K562 (cell line): ENCODE data around the gene UGT2B7. TPM values are rescaled to one million over a fixed set of nuclear protein-coding genes. Genes with fewer than 3 reads are reported as not detected.

Experiments
- ATAC-seq: fragments of 200-7000 bp; cut with Tn5 transposase; 3 replicates; pipeline ENCODE4 v1.9.1; 2020; ENCODE audit warnings: moderate library complexity
- BruUV-seq: library from RNA; stranded (reverse); fragments of 400-500 nt; replicated peaks from 2 replicates; lab custom pipeline; 2021; lab: Mats Ljungman, UMichigan
- CTCF ChIA-PET: fragments of 300-600 bp; formaldehyde crosslinking; extraction: SDS; loops from one replicate; lab custom pipeline; 2021; ENCODE audit warnings: low intra/inter-chr PET ratio; lab: Yijun Ruan, JAX
- POLR2A ChIA-PET: fragments of 300-600, 350-650 bp; sonication (Branson Sonifier 250); formaldehyde crosslinking; extraction: SDS; loops from one replicate; lab custom pipeline; 2021; ENCODE audit warnings: antibody characterized with exemption, inconsistent platforms; lab: Yijun Ruan, JAX
- DNase-seq, 4 experiments: peaks; one replicate each; pipeline versions ENCODE4 v3.0.0 to v3.0.0-alpha.2; 2011 to 2018; ENCODE audit warnings: low spot score in 3 of 4, mixed read lengths in 3 of 4; ENCODE audit errors: extremely low read depth in 1 of 4
- FAIRE-seq: peaks from 2 replicates; lab custom pipeline; 2011; peaks lifted over from hg19 to GRCh38; lab: Jason Lieb, UNC
- H2AFZ ChIP-seq: 2 replicates; pipeline ENCODE4 v1.6.0; 2011; ENCODE audit warnings: low read depth, low read length, control low read depth, inconsistent platforms
- H3K27ac ChIP-seq: fragments of 200-600 bp; 3 replicates; pipeline ENCODE4 v1.8.0; 2011; ENCODE audit warnings: low read depth, mild to moderate bottlenecking, control low read depth, inconsistent platforms, low read length, moderate library complexity, mixed read lengths; ENCODE audit errors: extremely low read depth
- H3K27me3 ChIP-seq, 2 experiments: fragments of 300-600 bp in 1 of 2; 2 replicates in 1 of 2; 3 replicates in 1 of 2; pipeline versions ENCODE4 v1.6.0 to v1.8.0; 2011; ENCODE audit warnings: inconsistent platforms in 2 of 2, low read length in 2 of 2, mild to moderate bottlenecking in 1 of 2, mixed read lengths in 1 of 2, moderate library complexity in 1 of 2; ENCODE audit not compliant: control insufficient read depth in 2 of 2, insufficient read depth in 2 of 2
- H3K36me3 ChIP-seq: fragments of 300-600 bp; 3 replicates; pipeline ENCODE4 v1.8.0; 2011; ENCODE audit warnings: mild to moderate bottlenecking, low read length, inconsistent platforms; ENCODE audit not compliant: control insufficient read depth, insufficient read depth
- H3K4me1 ChIP-seq, 2 experiments: fragments of 200-600 bp in 1 of 2; replicated peaks in 1 of 2; 2 replicates in 1 of 2; 3 replicates in 1 of 2; pipeline versions ENCODE4 v1.5.1 to v1.8.0; 2011; ENCODE audit warnings: inconsistent platforms in 2 of 2, low read length in 2 of 2, mild to moderate bottlenecking in 1 of 2, mixed read lengths in 1 of 2, moderate library complexity in 1 of 2; ENCODE audit not compliant: control insufficient read depth in 2 of 2, insufficient read depth in 2 of 2
- H3K4me2 ChIP-seq: 2 replicates; pipeline ENCODE4 v1.6.1; 2011; ENCODE audit warnings: low read length, control low read depth, inconsistent platforms, mixed read lengths; ENCODE audit not compliant: insufficient read depth
- H3K4me3 ChIP-seq: fragments of 200-600 bp; sonication (generic), shearing (Covaris generic); 2 replicates; pipeline ENCODE4 v1.5.1; 2016; ENCODE audit warnings: control low read depth, inconsistent platforms
- H3K79me2 ChIP-seq: fragments of 200-600 bp; 3 replicates; pipeline ENCODE4 v1.8.0; 2011; ENCODE audit warnings: low read length, inconsistent platforms; ENCODE audit not compliant: control insufficient read depth, insufficient read depth
- H3K9ac ChIP-seq, 2 experiments: 2 replicates each; pipeline versions ENCODE4 v1.6.0 to v1.6.1; 2011; ENCODE audit warnings: low read depth in 2 of 2, low read length in 2 of 2, control low read depth in 1 of 2, inconsistent platforms in 1 of 2, mild to moderate bottlenecking in 1 of 2, mixed read lengths in 1 of 2; ENCODE audit not compliant: insufficient read depth in 1 of 2
- H3K9me1 ChIP-seq: one replicate; pipeline ENCODE4 v1.6.0; 2011; ENCODE audit warnings: inconsistent platforms, mild to moderate bottlenecking, low read length, moderate library complexity; ENCODE audit not compliant: control insufficient read depth, insufficient read depth
- H3K9me3 ChIP-seq: replicated peaks from 2 replicates; pipeline ENCODE4 v1.5.1; 2011; ENCODE audit warnings: low read depth, low read length, inconsistent platforms; ENCODE audit not compliant: control insufficient read depth, insufficient read depth
- H4K20me1 ChIP-seq: replicated peaks from 2 replicates; pipeline ENCODE4 v1.6.1; 2011; ENCODE audit warnings: low read length, inconsistent platforms, mixed read lengths; ENCODE audit not compliant: control insufficient read depth, insufficient read depth
- ARNT ChIP-seq, 2 experiments: fragments of 450-650 bp; IDR thresholded peaks; 2 replicates each; pipeline ENCODE4 v1.6.1; 2016; ENCODE audit warnings: mild to moderate bottlenecking in 1 of 2
- FOXJ3 ChIP-seq: sonication (generic); formaldehyde crosslinking; IDR thresholded peaks from 2 replicates; pipeline ENCODE4 v1.4.0; 2020; ENCODE audit warnings: mild to moderate bottlenecking, missing genetic modification reagents
- NFIC ChIP-seq: fragments of 450-650 bp; IDR thresholded peaks from 2 replicates; pipeline ENCODE4 v1.6.1; 2017; ENCODE audit warnings: mild to moderate bottlenecking, inconsistent platforms
- PHF8 ChIP-seq: fragments of 200-600 bp; sonication (generic); IDR thresholded peaks from 2 replicates; pipeline ENCODE4 v1.6.1; 2012; ENCODE audit warnings: mixed run types, mild to moderate bottlenecking, inconsistent platforms, low read length, moderate library complexity, borderline replicate concordance
- POU5F1 ChIP-seq: fragments of 150-350 bp; IDR thresholded peaks from 2 replicates; pipeline ENCODE4 v1.6.1; 2014; ENCODE audit warnings: borderline replicate concordance, low read length, low read depth, mild to moderate bottlenecking; ENCODE audit not compliant: partially characterized antibody
- TCF3 ChIP-seq: sonication (generic); formaldehyde crosslinking; IDR thresholded peaks from 2 replicates; pipeline ENCODE4 v1.4.0; 2020; ENCODE audit warnings: mild to moderate bottlenecking, missing genetic modification reagents
- ZNF121 ChIP-seq: sonication (generic); formaldehyde crosslinking; conservative IDR thresholded peaks from 2 replicates; pipeline ENCODE4 v1.8.0; 2022; ENCODE audit warnings: missing genetic modification reagents
- ZNF316 ChIP-seq: fragments of 450-650 bp; IDR thresholded peaks from 2 replicates; pipeline ENCODE4 v1.6.1; 2016
- ZNF79 ChIP-seq: fragments of 250-450 bp; sonication (Bioruptor Pico); IDR thresholded peaks from 2 replicates; pipeline ENCODE4 v1.4.0; 2020; ENCODE audit warnings: low read depth, mild to moderate bottlenecking, moderate library complexity
- WGBS: fragments of 100-300 bp; shearing (Covaris generic); methylation state at CpG from one replicate; pipeline ENCODE4 v1.1.6; 2016; ENCODE audit warnings: low coverage, mixed read lengths; ENCODE audit not compliant: insufficient coverage; ENCODE audit errors: missing lambda C conversion rate; 5-methylcytosine and 5-hydroxymethylcytosine counted together
- in situ Hi-C: fragments of 300-500 bp; cut with MboI; formaldehyde crosslinking; loops from 4 replicates; pipeline ENCODE4 v1.15.0; 2018; ENCODE audit warnings: inconsistent platforms, mixed read lengths
- intact Hi-C: fragments of 100-400 bp; cut with micrococcal nuclease; formaldehyde crosslinking; loops from 2 replicates; pipeline ENCODE4 v1.14.2; 2022
- polyA plus RNA-seq, 8 experiments: library from polyadenylated mRNA; depleted of rRNA in 4 of 8; stranded (reverse) in 5 of 8; unstranded in 3 of 8; fragments of >200 nt; fragmentation: Nextera tagmentation in 2 of 8; fragmentation: Illumina TruSeq in 1 of 8; extraction: Ambion mirVana in 2 of 8; extraction: Trizol in 1 of 8; gene quantifications; 2 replicates each; pipeline versions ENCODE4 v1.2.1 to v1.2.3, GENCODE V29; 2011 to 2014; ENCODE audit warnings: inconsistent platforms in 1 of 8, missing spikeins in 1 of 8
- total RNA-seq, 7 experiments: library from RNA; depleted of rRNA in 6 of 7; stranded (reverse); fragments of >200 nt in 6 of 7; fragmentation: Illumina TruSeq in 2 of 7; extraction: Trizol in 2 of 7; gene quantifications; 2 replicates each; pipeline versions ENCODE4 v1.2.1 to v1.2.3, GENCODE V29; 2011 to 2021; ENCODE audit warnings: low replicate concordance in 1 of 7
- TF ChIP-seq, protein P1 (sequence below): fragments of 450-650 bp; formaldehyde crosslinking; IDR thresholded peaks from 2 replicates; pipeline ENCODE4 v1.4.0; 2020; ENCODE audit warnings: mild to moderate bottlenecking, moderate library complexity
- TF ChIP-seq, protein P2 (sequence below): fragments of 250-450 bp; sonication (Bioruptor Pico); IDR thresholded peaks from 2 replicates; pipeline ENCODE4 v1.5.0; 2021
- TF ChIP-seq, protein P3 (sequence below): fragments of 450-650 bp; IDR thresholded peaks from 2 replicates; pipeline ENCODE4 v1.6.1; 2016; ENCODE audit warnings: missing biosample characterization, missing genetic modification characterization

UGT2B7 gene
- total and polyA plus RNA-seq, 9 of the 15 experiments (the other 6 are each of a cell fraction or from before 2014, with no cell fraction given) = 0.04 to 0.18 (median 0.14) TPM; not detected in 5

DNA sequence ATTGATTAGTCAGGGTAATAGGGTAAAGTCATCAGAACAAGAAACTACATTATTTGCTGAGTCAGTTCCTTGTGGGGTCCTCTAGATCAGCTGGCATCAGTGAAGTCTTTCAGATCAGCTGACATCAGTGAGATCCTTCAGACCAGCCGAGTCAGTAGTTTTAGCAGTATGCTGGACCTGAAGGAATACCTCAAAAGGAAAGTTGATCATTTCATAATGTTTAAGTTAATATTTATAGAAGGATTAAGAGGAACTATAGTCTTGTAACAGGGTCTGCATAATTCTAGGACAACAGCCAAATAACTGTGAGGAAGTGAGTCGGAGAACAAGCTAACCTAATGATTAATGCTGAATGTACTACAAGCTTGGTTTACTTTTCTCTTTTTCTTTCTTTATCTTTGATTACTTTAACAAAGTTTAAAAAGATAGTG, 958 bp upstream of the UGT2B7 start (continued):
- TF ChIP-seq POU5F1 (no peak), FOXJ3 (CRISPR knock-in tag) (no peak), ZNF79 (CRISPR knock-in tag) (no peak), NFIC (no peak), ZNF316 (peak; percentile 80)
- TF ChIP-seq, protein P1, sequence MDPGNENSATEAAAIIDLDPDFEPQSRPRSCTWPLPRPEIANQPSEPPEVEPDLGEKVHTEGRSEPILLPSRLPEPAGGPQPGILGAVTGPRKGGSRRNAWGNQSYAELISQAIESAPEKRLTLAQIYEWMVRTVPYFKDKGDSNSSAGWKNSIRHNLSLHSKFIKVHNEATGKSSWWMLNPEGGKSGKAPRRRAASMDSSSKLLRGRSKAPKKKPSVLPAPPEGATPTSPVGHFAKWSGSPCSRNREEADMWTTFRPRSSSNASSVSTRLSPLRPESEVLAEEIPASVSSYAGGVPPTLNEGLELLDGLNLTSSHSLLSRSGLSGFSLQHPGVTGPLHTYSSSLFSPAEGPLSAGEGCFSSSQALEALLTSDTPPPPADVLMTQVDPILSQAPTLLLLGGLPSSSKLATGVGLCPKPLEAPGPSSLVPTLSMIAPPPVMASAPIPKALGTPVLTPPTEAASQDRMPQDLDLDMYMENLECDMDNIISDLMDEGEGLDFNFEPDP = no peak

DNA sequence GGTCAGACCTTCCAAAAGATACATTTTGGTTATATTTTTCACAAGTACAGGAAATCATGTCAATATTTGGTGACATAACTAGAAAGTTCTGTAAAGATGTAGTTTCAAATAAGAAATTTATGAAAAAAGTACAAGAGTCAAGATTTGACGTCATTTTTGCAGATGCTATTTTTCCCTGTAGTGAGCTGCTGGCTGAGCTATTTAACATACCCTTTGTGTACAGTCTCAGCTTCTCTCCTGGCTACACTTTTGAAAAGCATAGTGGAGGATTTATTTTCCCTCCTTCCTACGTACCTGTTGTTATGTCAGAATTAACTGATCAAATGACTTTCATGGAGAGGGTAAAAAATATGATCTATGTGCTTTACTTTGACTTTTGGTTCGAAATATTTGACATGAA, 536 bp downstream of the UGT2B7 start:
- Histone ChIP-seq H3K9ac (no peak overlapping the region), H3K27me3 (no peaks in the 10 kb centered on the region), H3K9me3 (no peaks in the 10 kb centered on the region; the same call in 1 of the 2 replicates), H3K4me3 (no peak overlapping the region), H3K79me2 (no peaks in the 10 kb centered on the region), H3K9me1 (no peaks in the 10 kb centered on the region), H4K20me1 (no peaks in the 10 kb centered on the region), H3K27ac (no peak overlapping the region), H3K36me3 (no peaks in the 10 kb centered on the region), H3K4me2 (no peak overlapping the region), H3K4me1 (no peaks in the 10 kb centered on the region), H2AFZ (no peak overlapping the region)
- TF ChIP-seq ZNF121 (CRISPR knock-in tag) (no peak), ARNT (IDR thresholded peaks at IDR 0.05) (no peak), PHF8 (no peak), TCF3 (CRISPR knock-in tag) (no peak)
- TF ChIP-seq, protein P2, sequence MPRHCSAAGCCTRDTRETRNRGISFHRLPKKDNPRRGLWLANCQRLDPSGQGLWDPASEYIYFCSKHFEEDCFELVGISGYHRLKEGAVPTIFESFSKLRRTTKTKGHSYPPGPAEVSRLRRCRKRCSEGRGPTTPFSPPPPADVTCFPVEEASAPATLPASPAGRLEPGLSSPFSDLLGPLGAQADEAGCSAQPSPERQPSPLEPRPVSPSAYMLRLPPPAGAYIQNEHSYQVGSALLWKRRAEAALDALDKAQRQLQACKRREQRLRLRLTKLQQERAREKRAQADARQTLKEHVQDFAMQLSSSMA (CRISPR knock-in tag) = no peak
- TF ChIP-seq, protein P3, sequence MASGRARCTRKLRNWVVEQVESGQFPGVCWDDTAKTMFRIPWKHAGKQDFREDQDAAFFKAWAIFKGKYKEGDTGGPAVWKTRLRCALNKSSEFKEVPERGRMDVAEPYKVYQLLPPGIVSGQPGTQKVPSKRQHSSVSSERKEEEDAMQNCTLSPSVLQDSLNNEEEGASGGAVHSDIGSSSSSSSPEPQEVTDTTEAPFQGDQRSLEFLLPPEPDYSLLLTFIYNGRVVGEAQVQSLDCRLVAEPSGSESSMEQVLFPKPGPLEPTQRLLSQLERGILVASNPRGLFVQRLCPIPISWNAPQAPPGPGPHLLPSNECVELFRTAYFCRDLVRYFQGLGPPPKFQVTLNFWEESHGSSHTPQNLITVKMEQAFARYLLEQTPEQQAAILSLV (tag) = no peak
- POLR2A ChIA-PET = interaction anchor here (0.6 kb wide), 1 partner anchor 410 kb away, joined by 4 read pairs; no protein-coding TSS in a partner anchor
- CTCF ChIA-PET = no interaction called here
- intact Hi-C loops (no loop called here), in situ Hi-C loops (no loop called here)
- FAIRE-seq (no peak), DNase-seq (no peak), ATAC-seq (no peak)
- 11% methylated on average over 3 of the region's 3 CpGs for WGBS
- no TSS peak for BruUV-seq
